ENCODE results near the gene SLC43A2.

Gene SLC43A2

DNA sequence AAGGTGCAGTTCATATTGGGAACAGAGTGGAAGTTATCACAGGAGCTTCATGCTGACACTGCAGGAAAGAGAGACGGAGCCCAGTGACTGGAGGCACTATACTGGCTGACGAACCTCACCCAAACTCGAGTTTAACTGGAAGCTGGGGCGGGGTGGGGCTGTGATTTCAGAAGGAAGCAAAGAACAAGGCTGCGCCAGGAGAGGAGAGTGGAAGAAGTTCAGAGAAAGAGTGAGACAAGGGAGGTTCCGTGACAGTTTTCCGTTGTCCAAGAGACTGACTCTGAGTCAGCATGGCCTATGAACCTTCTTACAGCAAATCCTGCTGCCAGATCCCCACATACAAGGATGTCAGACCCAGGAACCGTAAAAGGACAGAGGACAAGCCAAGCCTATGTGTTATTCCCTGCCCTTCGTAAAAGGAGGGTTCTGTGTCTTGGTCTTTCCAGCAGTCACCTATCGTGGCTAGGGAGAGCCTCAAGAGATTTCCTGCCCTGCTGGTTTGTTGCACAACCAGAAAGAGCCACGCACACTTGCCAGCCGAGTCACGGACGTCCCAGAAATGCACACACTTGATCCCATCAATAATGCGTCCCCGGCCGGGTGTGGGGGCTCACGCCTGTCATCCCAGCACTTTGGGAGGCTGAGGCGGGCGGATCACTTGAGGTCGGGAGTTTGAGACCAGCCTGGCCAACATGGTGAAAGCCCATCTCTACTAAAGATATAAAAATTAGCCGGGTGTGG, 71.1 kb downstream of the SLC43A2 start:
- TF ChIP-seq, protein P1, sequence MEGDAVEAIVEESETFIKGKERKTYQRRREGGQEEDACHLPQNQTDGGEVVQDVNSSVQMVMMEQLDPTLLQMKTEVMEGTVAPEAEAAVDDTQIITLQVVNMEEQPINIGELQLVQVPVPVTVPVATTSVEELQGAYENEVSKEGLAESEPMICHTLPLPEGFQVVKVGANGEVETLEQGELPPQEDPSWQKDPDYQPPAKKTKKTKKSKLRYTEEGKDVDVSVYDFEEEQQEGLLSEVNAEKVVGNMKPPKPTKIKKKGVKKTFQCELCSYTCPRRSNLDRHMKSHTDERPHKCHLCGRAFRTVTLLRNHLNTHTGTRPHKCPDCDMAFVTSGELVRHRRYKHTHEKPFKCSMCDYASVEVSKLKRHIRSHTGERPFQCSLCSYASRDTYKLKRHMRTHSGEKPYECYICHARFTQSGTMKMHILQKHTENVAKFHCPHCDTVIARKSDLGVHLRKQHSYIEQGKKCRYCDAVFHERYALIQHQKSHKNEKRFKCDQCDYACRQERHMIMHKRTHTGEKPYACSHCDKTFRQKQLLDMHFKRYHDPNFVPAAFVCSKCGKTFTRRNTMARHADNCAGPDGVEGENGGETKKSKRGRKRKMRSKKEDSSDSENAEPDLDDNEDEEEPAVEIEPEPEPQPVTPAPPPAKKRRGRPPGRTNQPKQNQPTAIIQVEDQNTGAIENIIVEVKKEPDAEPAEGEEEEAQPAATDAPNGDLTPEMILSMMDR (IDR thresholded peaks at IDR 0.05; ENCODE audit: extremely low read depth, missing control alignments): no peak
- DNase-seq (ENCODE audit: low spot score): no peak

DNA sequence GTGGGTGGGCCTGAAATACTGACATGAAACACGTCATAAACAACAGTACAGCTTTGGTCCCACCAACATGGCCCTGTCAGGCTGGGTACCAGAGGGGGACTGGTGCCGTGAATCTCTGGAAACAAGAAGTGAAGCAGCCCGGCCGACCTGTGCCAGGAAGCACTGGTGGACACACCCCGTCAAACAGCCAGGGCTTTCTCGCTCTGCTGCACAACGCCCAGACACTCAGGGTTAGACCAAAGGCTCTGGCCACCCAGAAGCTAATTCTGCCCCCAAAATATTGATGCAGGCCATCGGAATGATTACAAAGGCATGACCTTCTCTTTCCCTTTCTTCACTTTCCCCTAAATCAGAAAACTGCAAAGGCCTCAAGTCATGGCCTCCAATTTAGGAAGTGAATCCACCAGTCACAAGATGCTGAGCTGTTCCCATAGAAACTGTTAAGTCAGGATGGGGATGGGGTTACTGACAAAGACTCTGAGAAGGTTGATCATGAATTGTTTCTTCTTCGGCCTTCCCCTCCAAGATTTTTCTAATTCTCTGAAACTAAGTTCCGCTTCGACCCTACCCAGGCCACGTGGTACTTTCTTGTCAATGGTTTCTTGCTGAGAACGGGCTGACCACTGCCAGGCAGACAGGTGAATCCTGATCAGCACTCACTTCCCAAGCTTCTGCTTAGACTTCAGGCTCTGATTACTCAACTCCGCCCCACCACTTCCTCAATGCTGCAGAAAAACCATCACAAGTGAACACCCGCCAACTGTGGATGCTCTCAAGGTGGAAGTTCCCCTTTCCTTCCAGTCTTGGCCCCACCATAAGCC, 72.8 kb downstream of the SLC43A2 start:
- TF ChIP-seq, protein P1 (IDR thresholded peaks at IDR 0.05; ENCODE audit: extremely low read depth, missing control alignments): no peak
- DNase-seq (ENCODE audit: low spot score): peak; percentile 59

DNA sequence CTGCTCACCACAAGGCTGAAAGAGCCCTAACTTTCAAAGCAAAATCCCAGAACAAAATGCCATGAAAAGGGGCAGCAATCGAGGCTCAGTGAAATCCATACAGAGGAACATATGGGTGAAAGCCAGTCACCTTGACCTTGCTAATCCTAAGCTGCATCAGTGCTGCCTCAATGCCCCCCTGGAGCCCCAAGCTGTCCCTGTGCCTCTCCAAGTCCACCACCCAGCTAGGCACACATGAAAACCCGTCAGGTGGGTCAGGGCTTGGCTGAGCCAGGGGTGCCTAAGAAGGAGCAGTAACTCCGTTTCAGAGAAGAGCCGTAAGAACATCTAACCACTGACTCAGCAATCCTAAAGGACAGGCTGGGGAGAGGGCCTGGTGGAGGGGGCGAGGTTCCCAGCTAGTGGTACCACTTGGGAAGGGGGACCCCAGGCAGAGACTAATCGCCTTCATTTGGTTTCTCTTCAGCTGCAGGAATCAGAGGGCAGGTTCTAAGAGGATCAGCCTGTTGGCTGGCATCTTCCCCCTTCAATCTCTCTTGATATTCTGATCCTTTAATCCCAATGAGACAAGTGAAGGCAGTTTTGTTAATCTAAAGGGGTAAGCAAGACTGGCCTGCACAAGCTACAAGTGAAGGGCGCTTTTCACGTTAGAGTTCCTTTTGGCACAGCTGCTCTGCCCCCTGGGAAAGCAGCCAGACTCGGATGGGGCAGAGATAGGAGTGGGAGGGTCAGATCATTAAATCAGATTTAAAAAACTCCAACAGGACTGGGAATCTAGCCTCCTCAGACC, 73.7 kb downstream of the SLC43A2 start:
- TF ChIP-seq, protein P1 (IDR thresholded peaks at IDR 0.05; ENCODE audit: extremely low read depth, missing control alignments): no peak
- DNase-seq (ENCODE audit: low spot score): no peak

DNA sequence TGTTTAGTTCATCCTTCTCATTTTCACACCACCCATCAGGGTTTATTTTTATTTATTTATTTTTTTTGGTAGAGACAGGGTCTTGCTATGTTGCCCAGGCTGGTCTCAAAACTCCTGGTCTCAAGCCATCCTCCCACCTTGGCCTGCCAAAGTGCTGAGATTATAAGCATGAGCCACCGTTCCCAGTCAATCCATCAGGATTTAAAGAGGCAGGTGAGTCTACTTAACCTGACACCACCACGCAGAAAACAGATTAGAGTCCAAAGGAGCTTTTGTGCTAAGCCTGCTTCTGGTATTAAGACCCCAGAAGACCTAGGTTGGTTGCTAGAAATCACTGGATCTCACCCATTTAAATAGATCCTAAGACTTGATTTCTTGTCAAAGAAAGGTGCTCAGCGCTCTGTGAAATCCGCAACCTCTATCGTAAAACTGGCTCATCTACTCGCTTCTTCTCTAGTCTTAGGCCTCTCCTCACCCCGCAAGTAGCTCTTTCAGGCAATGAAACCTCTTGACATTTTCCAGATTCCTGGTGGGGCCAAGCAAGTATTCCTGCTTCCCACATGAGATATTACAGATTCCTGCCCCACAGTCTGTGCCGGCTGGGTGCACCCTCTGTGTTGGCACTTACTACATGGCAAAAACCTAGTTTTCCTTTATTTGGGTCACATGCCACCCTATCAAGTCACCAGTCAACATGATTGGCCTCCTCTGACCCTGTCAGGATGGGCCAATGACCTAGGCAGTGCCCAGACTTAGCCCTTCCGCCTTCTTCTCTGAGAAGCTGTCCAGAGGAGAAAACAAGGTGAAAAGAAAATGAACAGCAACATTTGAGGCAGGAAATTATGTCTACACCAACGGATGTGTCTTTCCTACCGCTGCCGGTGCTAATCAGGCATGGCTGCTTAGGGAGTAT, 75.0 kb downstream of the SLC43A2 start:
- TF ChIP-seq, protein P1 (IDR thresholded peaks at IDR 0.05; ENCODE audit: extremely low read depth, missing control alignments): no peak
- DNase-seq (ENCODE audit: low spot score): no peak

DNA sequence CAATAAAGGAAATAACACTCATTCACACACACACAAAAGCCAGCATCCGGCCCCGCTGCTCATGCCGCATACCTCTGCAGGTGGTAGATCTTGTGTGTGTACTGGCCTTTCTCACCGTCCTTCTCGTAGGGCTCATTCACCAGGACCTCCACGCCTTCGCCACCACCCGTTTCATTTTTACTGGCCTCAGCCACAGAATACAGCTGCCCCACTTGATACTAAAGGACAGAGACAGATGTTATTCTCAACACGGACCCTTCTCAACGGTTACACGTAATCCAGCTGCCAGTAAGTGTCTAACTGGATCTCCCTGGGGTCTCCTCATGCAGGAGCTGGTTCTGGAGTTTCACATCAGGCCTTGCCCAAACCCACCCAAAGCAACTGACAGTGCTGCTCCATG, 75.7 kb downstream of the SLC43A2 start:
- TF ChIP-seq, protein P1 (IDR thresholded peaks at IDR 0.05; ENCODE audit: extremely low read depth, missing control alignments): no peak
- peak; percentile 73 for DNase-seq (ENCODE audit: low spot score)

DNA sequence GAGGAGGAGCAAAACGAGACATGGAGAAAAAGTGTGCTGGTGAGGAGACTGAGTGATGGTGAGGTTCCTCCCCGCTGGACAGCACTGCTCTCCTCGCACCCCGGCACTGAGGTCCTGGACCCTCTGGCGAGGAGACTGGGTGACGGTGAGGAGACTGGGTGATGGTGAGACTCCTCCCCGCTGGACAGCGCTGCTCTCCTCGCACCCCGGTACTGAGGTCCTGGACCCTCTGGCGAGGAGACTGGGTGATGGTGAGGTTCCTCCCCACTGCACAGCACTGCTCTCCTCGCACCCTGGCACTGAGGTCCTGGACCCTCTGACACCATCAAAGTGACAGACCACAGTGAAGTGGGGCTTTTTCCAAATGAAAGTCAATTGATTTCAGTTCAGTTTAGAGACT, 76.9 kb downstream of the SLC43A2 start:
- peak; percentile 41 for DNase-seq (ENCODE audit: low spot score)

More for the DNA sequence above, 76.9 kb downstream of the SLC43A2 start:
- TF ChIP-seq, protein P1 (IDR thresholded peaks at IDR 0.05; ENCODE audit: extremely low read depth, missing control alignments): no peak

Data from GM20000 (cell line).